ENCODE measurements around the gene IGSF9.
A peak's percentile ranks its signal among the peaks of the same experiment; 100 is the strongest.

Gene IGSF9

GRCh38 chr1:159924791-159925718, 20.4 kb downstream of the IGSF9 start, which contains the start of gene TAGLN2:
TAGLN2 (minus strand) TSS chr1:159925507; CDS start chr1:159920509, 4,998 bp downstream.
- DNase-seq (ENCODE audit: low read depth): peak; percentile 59
- no peak for TF ChIP-seq CTCF (IDR thresholded peaks at IDR 0.05; ENCODE audit: control insufficient read depth, extremely low read depth, insufficient read depth)
- peak within 1 kb of the TSS; percentile 95 for H3K4me3 ChIP-seq (ENCODE audit: low read depth, low read length)

GRCh38 chr1:159924025-159924790, 21.2 kb downstream of the IGSF9 start:
- no peak for TF ChIP-seq CTCF (IDR thresholded peaks at IDR 0.05; ENCODE audit: control insufficient read depth, extremely low read depth, insufficient read depth)

GRCh38 chr1:159923203-159924024, 22.0 kb downstream of the IGSF9 start:
- peak overlapping the region; percentile 95 for H3K4me3 ChIP-seq (ENCODE audit: low read depth, low read length)
- TF ChIP-seq CTCF (IDR thresholded peaks at IDR 0.05; ENCODE audit: control insufficient read depth, extremely low read depth, insufficient read depth): no peak
- DNase-seq (ENCODE audit: low read depth): no peak

More at GRCh38 chr1:159924025-159924790, 21.2 kb downstream of the IGSF9 start:
- H3K4me3 ChIP-seq (ENCODE audit: low read depth, low read length): peak overlapping the region; percentile 95
- no peak for DNase-seq (ENCODE audit: low read depth)

- no peak for DNase-seq (ENCODE audit: low read depth)
- TF ChIP-seq CTCF (IDR thresholded peaks at IDR 0.05; ENCODE audit: control insufficient read depth, extremely low read depth, insufficient read depth): no peak
- no peak overlapping the region for H3K4me3 ChIP-seq (ENCODE audit: low read depth, low read length)
These were observed 22.8 kb downstream of the IGSF9 start for GRCh38 chr1:159922511-159923202.

GRCh38 chr1:159921700-159922504, 23.5 kb downstream of the IGSF9 start:
- no peak overlapping the region for H3K4me3 ChIP-seq (ENCODE audit: low read depth, low read length)
- no peak for DNase-seq (ENCODE audit: low read depth)
- no peak for TF ChIP-seq CTCF (IDR thresholded peaks at IDR 0.05; ENCODE audit: control insufficient read depth, extremely low read depth, insufficient read depth)
